Nephron progenitor cell (in vitro differentiated cells): ENCODE results near the gene TSHR.
"Not testable (repeated sequence)": the region's sequence is repeated elsewhere in the genome, so short reads cannot be mapped to it uniquely, and the experiment has no call there.

Experiments used
- DNase-seq: peaks from one replicate; pipeline ENCODE4 v3.0.0; 2021
- H3K27ac Mint-ChIP-seq: 2 replicates; pipeline ENCODE4 v1.8.0; 2021; ENCODE audit warnings: mild to moderate bottlenecking, moderate library complexity, mixed read lengths
- H3K27me3 Mint-ChIP-seq: 2 replicates; pipeline ENCODE4 v1.8.0; 2021; ENCODE audit warnings: mild to moderate bottlenecking, low read depth, mixed read lengths; ENCODE audit not compliant: poor library complexity
- H3K36me3 Mint-ChIP-seq: 2 replicates; pipeline ENCODE4 v1.8.0; 2021; ENCODE audit warnings: low read depth, mixed read lengths
- H3K4me1 Mint-ChIP-seq: 2 replicates; pipeline ENCODE4 v1.8.0; 2021; ENCODE audit warnings: mixed read lengths
- H3K4me3 Mint-ChIP-seq: 2 replicates; pipeline ENCODE4 v1.8.0; 2021; ENCODE audit warnings: mild to moderate bottlenecking, moderate library complexity, mixed read lengths
- H3K9me3 Mint-ChIP-seq: 2 replicates; pipeline ENCODE4 v1.8.0; 2021; ENCODE audit warnings: mild to moderate bottlenecking, moderate library complexity, mixed read lengths
- TF ChIP-seq, protein P1 (sequence below): fragments of 200-600 bp; sonication (generic); IDR thresholded peaks from 2 replicates; pipeline ENCODE4 v1.5.0; 2021; ENCODE audit warnings: antibody characterized with exemption

Gene TSHR

DNA sequence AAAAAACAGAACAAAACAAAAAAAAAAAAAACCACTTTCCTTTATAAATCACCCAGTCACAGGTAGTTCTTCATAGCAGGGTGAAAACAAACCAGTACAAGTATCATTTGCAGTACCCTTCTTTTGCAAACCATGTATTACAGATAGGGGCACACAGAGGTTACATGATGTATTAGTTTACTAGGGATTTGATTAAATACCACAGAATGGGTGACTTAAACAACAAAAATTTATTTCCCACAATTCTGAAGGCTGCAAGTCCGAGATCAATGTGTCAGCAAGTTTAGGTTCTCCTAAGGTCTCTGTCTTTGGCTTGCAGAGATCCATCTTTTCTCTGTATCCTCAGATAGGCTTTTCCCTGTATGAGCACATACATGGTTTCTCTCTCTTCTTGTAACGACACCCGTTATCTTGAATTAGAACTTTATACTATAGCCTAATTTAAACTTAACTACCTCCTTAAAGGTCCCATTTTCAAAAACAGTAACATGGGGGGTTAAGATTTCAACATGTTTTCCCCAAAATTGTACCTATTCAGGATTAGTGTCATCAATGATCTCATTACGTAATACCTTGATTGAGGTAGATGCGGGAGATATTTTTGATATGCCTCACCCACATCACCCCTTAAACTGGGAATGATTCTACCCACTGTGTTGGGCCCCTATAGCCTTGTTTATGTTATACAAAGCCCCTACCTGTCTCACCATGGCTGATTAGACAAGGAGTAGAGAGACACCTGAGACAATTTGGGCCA lies 10.4 kb upstream of the TSHR start:
- no peak overlapping the region for H3K4me3 Mint-ChIP-seq
- TF ChIP-seq, protein P1, sequence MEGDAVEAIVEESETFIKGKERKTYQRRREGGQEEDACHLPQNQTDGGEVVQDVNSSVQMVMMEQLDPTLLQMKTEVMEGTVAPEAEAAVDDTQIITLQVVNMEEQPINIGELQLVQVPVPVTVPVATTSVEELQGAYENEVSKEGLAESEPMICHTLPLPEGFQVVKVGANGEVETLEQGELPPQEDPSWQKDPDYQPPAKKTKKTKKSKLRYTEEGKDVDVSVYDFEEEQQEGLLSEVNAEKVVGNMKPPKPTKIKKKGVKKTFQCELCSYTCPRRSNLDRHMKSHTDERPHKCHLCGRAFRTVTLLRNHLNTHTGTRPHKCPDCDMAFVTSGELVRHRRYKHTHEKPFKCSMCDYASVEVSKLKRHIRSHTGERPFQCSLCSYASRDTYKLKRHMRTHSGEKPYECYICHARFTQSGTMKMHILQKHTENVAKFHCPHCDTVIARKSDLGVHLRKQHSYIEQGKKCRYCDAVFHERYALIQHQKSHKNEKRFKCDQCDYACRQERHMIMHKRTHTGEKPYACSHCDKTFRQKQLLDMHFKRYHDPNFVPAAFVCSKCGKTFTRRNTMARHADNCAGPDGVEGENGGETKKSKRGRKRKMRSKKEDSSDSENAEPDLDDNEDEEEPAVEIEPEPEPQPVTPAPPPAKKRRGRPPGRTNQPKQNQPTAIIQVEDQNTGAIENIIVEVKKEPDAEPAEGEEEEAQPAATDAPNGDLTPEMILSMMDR = no peak
- peaks cover 19% of the 10 kb centered on the region for H3K4me1 Mint-ChIP-seq
- DNase-seq = no peak
- H3K36me3 Mint-ChIP-seq = no peaks in the 10 kb centered on the region
- H3K27ac Mint-ChIP-seq = no peak overlapping the region
- H3K9me3 Mint-ChIP-seq = no peaks in the 10 kb centered on the region
- peaks cover 19% of the 10 kb centered on the region for H3K27me3 Mint-ChIP-seq

DNA sequence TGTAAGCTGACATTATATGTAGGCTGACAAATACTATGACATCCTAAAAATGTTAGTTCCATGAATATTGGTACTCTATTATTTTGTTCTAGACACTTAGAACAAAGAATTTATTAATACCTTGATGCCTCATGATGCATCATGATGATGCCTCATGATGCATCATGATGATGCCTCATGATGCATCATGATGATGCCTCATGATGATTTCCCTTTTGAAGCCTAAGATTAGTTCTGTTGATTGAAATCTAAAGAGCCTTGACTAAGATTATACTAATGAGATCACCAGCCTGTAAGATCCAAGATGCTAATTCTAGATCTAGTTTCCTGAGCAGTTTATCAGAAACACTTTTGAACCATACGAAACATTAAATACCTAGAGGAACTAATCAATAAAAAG lies 9.2 kb upstream of the TSHR start:
- H3K27me3 Mint-ChIP-seq = peaks cover 25% of the 10 kb centered on the region
- no peaks in the 10 kb centered on the region for H3K36me3 Mint-ChIP-seq
- H3K9me3 Mint-ChIP-seq = no peaks in the 10 kb centered on the region
- no peak overlapping the region for H3K4me3 Mint-ChIP-seq
- TF ChIP-seq, protein P1 = no peak
- peaks cover 15% of the 10 kb centered on the region for H3K4me1 Mint-ChIP-seq
- no peak for DNase-seq
- H3K27ac Mint-ChIP-seq = no peak overlapping the region

DNA sequence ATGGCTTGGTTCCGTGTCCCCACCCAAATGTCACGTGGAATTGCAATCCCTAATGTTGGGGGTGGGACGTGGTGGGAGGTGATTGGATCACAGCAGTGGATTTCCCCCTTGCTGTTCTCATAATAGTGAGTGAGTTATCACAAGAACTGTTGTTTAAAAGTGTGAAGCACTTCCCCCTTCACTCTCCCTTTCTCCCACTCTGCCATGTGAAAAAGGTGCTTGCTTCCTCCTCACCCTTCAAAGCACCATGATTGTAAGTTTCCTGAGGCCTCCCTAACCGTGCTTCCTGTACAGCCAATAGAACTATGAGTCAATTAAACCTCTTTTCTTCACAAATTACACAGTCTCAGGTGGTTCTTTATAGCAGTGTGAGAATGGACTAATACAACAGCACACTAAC lies 8.6 kb upstream of the TSHR start:
- no peak for DNase-seq
- Mint-ChIP-seq H3K9me3 (no peaks in the 10 kb centered on the region), H3K4me3 (no peak overlapping the region), H3K27me3 (peaks cover 29% of the 10 kb centered on the region), H3K4me1 (peaks cover 13% of the 10 kb centered on the region), H3K27ac (no peak overlapping the region), H3K36me3 (no peaks in the 10 kb centered on the region)
- TF ChIP-seq, protein P1 = no peak

DNA sequence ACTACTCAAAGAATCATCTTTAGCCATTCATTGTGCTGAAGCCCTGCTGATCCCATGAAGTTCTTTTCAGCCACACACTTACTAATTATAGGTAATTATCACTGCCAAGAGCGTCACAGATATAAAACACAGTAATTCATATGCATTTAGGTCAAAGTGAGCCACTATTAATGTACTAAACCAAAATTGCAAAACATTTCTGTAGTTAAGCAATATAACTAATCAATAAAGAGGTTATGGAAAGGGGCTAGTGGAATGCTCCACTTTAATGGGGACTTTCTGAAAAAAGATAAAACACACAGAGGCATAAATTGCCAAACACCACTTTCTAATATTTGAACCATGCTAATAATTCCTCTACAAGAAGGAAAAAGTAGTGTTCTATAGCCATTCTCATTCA lies 7.1 kb upstream of the TSHR start:
- Mint-ChIP-seq H3K36me3 (no peaks in the 10 kb centered on the region), H3K4me3 (no peak overlapping the region), H3K27ac (no peak overlapping the region), H3K4me1 (no peaks in the 10 kb centered on the region), H3K9me3 (no peaks in the 10 kb centered on the region), H3K27me3 (peaks cover 35% of the 10 kb centered on the region)
- no peak for DNase-seq
- TF ChIP-seq, protein P1 = no peak

DNA sequence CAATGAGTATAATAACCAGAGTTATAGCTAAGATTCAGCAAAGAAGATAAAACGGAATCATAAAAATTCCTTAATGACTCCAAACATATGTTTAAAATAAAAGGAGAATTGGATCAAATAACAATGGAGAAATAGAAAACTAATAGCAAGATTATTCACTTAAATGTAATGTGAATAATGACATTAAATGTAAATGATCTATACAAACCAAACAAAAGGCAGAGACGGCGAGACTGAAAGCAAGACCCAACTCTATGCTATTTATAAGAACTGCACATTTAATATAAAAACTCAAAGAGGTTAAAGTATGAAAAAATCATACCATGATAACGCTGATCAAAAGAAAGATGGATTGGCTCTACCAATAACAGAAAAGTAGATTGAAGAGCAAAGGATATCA lies 3.9 kb upstream of the TSHR start:
- Mint-ChIP-seq H3K27me3 (peaks cover 41% of the 10 kb centered on the region), H3K36me3 (no peaks in the 10 kb centered on the region), H3K4me3 (no peak overlapping the region), H3K9me3 (no peaks in the 10 kb centered on the region), H3K4me1 (peaks cover 5% of the 10 kb centered on the region), H3K27ac (no peak overlapping the region)
- TF ChIP-seq, protein P1 = no peak
- DNase-seq = no peak

DNA sequence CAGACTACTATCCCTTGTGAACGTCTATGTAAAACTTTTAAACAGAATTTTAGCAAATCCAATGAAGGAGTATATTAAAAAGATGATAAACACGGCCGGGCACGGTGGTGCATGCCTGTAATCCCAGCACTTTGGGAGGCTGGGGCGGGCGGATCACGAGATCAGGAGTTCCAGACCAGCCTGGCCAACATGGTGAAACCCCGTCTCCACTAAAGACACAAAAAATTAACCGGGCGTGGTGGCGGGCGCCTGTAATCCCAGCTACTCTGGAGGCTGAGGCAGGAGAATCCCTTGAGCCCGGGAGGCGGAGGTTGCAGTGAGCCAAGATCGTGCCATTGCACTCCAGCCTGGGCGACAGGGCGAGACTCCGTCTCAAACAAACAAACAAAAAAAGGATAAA lies 2.2 kb upstream of the TSHR start:
- not testable (repeated sequence) for DNase-seq, H3K4me3 Mint-ChIP-seq, H3K27ac Mint-ChIP-seq, H3K36me3 Mint-ChIP-seq, H3K9me3 Mint-ChIP-seq
- Mint-ChIP-seq H3K4me1 (peaks cover 10% of the 10 kb centered on the region), H3K27me3 (peaks cover 50% of the 10 kb centered on the region)
